ENCODE measurements around the gene SLC7A8.

DNA sequence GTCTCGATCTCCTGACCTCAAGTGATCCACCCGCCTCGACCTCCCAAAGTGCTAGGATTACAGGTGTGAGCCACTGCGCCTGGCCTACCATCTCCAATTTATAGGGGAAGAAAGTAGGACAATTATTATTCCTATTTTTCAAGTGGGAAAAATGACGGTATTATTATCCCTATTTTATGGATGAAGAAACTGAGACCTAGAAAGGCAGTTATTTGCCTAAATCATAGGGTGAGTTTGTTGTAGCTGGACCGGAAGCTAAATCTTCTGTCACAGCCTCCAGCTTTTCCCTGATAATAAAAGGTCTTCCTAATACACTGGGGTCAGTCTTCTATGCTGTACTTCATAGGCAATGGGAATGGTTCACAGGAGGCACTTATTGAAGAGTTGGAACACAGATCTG is 13.8 kb downstream of the SLC7A8 start:
- TF ChIP-seq KLF16 (tag by site-specific recombination; IDR thresholded peaks at IDR 0.05), result no peak
- no peak for TF ChIP-seq YY1 (tag by site-specific recombination; IDR thresholded peaks at IDR 0.05)
- no peak for TF ChIP-seq CTCF (tag by site-specific recombination; IDR thresholded peaks at IDR 0.05)
- no peak for TF ChIP-seq ZBTB7A (tag by site-specific recombination; IDR thresholded peaks at IDR 0.05; ENCODE audit: low read depth)
- no peak for TF ChIP-seq ZNF18 (tag by site-specific recombination; IDR thresholded peaks at IDR 0.05)
- TF ChIP-seq ZNF148 (tag by site-specific recombination; IDR thresholded peaks at IDR 0.05; ENCODE audit: borderline replicate concordance), result no peak
